OCI-LY1 (cell line): ENCODE results near the gene CD47.

Source experiments
- CTCF ChIP-seq: fragments of 200-600 bp; sonication (generic), shearing (Covaris generic); IDR thresholded peaks from 2 replicates; pipeline ENCODE4 v1.5.1; 2017; ENCODE audit warnings: mild to moderate bottlenecking, antibody characterized with exemption, low read length, moderate library complexity, mixed read lengths
- EZH2 ChIP-seq: fragments of 200-600 bp; sonication (generic), shearing (Covaris generic); IDR thresholded peaks from 2 replicates; pipeline ENCODE4 v1.8.0; 2017; ENCODE audit warnings: borderline replicate concordance, mixed run types, mild to moderate bottlenecking, antibody characterized with exemption, low read length, moderate library complexity, mixed read lengths

- TF ChIP-seq CTCF (no peak), EZH2 (no peak)
Observed at GRCh38 chr3:108031895-108032294, 58.9 kb downstream of the CD47 start.
